Activated CD4-positive, alpha-beta T cell treated with anti-CD3 and anti-CD28 coated beads for 36 hours (primary cell): ENCODE results near the gene ZC3H12C. TPM values are rescaled to one million over a fixed set of nuclear protein-coding genes. Genes with fewer than 3 reads are reported as not detected.

Experiments
- ATAC-seq: fragments of 200-7000 bp; cut with Tn5 transposase; one replicate; pipeline ENCODE4 v1.10.0; 2021; ENCODE audit warnings: mild to moderate bottlenecking, moderate library complexity
- CTCF ChIA-PET: fragments of 350-600 bp; sonication (Branson Sonifier 250); formaldehyde crosslinking; loops from one replicate; lab custom pipeline; 2021; ENCODE audit warnings: antibody characterized with exemption; lab: Charles Lee
- POLR2A ChIA-PET: fragments of 350-600 bp; sonication (Branson Sonifier 250); formaldehyde crosslinking; loops from one replicate; lab custom pipeline; 2021; ENCODE audit warnings: antibody characterized with exemption, inconsistent platforms; lab: Charles Lee
- DNase-seq: peaks from one replicate; pipeline ENCODE4 v3.0.0-alpha.2; 2020
- H3K27ac Mint-ChIP-seq: one replicate; pipeline ENCODE4 v1.8.0; 2021; ENCODE audit warnings: mixed read lengths
- H3K27me3 Mint-ChIP-seq: one replicate; pipeline ENCODE4 v1.8.0; 2021; ENCODE audit warnings: mixed read lengths
- H3K36me3 Mint-ChIP-seq: one replicate; pipeline ENCODE4 v1.8.0; 2021; ENCODE audit warnings: low read depth, mixed read lengths
- H3K4me1 Mint-ChIP-seq: one replicate; pipeline ENCODE4 v1.8.0; 2021; ENCODE audit warnings: mixed read lengths
- H3K4me3 Mint-ChIP-seq: one replicate; pipeline ENCODE4 v1.8.0; 2021; ENCODE audit warnings: mild to moderate bottlenecking, moderate library complexity, mixed read lengths
- H3K9me3 Mint-ChIP-seq: one replicate; pipeline ENCODE4 v1.8.0; 2021; ENCODE audit warnings: low read depth, mixed read lengths
- intact Hi-C, 2 experiments: fragments of 100-400 bp; cut with DNase I in 1 of 2; cut with micrococcal nuclease in 1 of 2; formaldehyde crosslinking; loops; one replicate each; pipeline versions ENCODE4 v1.14.2 to v1.15.1; 2022 to 2024; cut with DNase I, micrococcal nuclease
- total RNA-seq, 2 experiments: library from RNA; stranded (reverse); gene quantifications; one replicate each; pipeline ENCODE4 v1.2.3, GENCODE V29; 2021

ZC3H12C gene
- total RNA-seq, 2 experiments from 2014 or later = 1.6 TPM

DNA sequence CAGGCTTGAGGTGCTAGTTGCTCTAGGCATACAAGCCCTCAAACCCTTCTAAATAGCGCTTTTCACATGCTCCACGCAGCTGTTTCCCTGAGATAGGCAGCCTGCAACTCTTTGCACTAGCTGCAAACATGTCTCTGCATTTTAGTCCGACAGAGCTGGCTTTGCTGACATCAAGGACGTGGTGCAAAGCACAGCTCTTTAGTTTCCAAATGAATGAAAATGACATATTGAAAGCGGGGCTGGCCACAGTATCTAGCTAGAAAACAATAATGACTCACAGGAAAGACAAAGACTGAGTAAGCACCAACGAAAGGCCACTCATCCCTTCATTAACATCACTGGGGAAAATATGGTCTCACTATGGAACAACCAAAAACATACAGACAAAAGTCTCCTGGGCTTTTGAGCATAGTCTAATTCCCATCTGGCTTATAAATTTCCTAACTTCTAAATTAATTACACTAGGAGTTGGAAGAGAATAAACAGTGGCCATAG, 15.3 kb upstream of the ZC3H12C start:
- ATAC-seq = peak; percentile 93
- intact Hi-C loops = loop anchor here in 1 of 2 experiments (1.0 to 5.0 kb wide), 2 partner anchors 12 to 91 kb away; no protein-coding TSS in a partner anchor
- H3K27me3 Mint-ChIP-seq = peaks cover 13% of the 10 kb centered on the region
- H3K9me3 Mint-ChIP-seq = peaks cover 2% of the 10 kb centered on the region
- H3K4me3 Mint-ChIP-seq = no peak overlapping the region
- peak overlapping the region; percentile 61 for H3K27ac Mint-ChIP-seq
- H3K4me1 Mint-ChIP-seq = peaks cover 17% of the 10 kb centered on the region
- no peaks in the 10 kb centered on the region for H3K36me3 Mint-ChIP-seq
- peak; percentile 67 for DNase-seq
- ChIA-PET CTCF (interaction anchor here (1.3 kb wide), 1 partner anchor 96 kb away, joined by 3 read pairs; no protein-coding TSS in a partner anchor), POLR2A (interaction anchor here (0.7 kb wide), 1 partner anchor 13 kb away, joined by 3 read pairs; no protein-coding TSS in a partner anchor)

DNA sequence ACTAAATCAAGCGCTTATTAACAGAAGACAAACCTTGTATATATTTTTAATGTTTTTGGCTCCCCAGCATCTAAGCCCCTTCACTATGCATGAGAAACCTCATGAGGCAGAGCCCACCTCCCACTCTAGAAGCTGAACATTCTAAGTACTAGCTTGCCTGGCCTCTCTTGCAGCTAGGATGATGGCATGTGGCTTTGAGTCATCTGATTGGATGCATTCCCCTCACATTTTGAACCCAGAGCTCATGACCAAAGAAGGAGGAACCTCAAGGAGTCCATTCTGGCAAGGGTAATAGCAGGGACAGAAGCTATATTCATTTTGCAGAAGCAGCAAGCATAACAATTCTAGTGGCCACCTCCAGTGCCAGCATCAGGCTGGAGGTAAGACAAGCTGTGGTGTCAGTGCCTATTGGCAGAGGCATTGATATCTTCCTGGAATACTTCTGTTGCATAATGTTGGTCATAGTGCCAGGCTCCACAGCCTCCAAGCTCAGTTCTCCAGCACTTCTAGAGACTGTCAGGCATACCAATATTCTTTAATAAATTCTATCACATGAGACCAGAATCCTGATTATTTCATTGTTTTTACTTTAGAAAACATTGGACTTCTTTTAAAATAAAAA, 14.2 kb upstream of the ZC3H12C start:
- peaks cover 17% of the 10 kb centered on the region for H3K4me1 Mint-ChIP-seq
- H3K9me3 Mint-ChIP-seq = peaks cover 2% of the 10 kb centered on the region
- DNase-seq (no peak), ATAC-seq (no peak)
- no peak overlapping the region for H3K4me3 Mint-ChIP-seq
- H3K27me3 Mint-ChIP-seq = peaks cover 10% of the 10 kb centered on the region
- H3K36me3 Mint-ChIP-seq = no peaks in the 10 kb centered on the region
- no peak overlapping the region for H3K27ac Mint-ChIP-seq
- ChIA-PET CTCF (no interaction called here), POLR2A (no interaction called here)
- intact Hi-C loops = loop anchor here in 1 of 2 experiments (1.0 to 5.0 kb wide), 2 partner anchors 11 to 92 kb away; no protein-coding TSS in a partner anchor

DNA sequence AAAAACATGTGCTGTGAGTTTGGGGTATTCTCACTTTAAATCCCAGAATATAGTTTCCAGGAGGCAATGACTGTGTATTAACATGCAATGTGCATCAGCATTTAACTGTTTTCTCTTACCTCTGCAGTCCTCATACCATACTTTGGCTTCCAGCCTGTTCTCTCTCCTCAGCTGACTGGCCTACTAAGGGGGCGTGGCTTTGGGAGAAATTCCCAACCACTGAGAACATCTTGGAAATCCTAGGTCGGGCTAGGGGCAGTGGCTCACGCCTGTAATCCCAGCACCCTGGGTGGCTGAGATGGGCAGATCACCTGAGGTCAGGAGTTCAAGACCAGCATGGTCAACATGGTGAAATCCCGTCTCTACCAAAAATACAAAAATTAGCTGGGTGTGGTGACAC, 13.5 kb upstream of the ZC3H12C start:
- no peak for DNase-seq
- CTCF ChIA-PET = no interaction called here
- ATAC-seq = no peak
- H3K27ac Mint-ChIP-seq = no peak overlapping the region
- H3K4me1 Mint-ChIP-seq = peaks cover 17% of the 10 kb centered on the region
- H3K27me3 Mint-ChIP-seq = peaks cover 14% of the 10 kb centered on the region
- H3K4me3 Mint-ChIP-seq = no peak overlapping the region
- POLR2A ChIA-PET = no interaction called here
- peaks cover 2% of the 10 kb centered on the region for H3K9me3 Mint-ChIP-seq
- intact Hi-C loops = loop anchor here in 1 of 2 experiments (5.0 kb wide), 1 partner anchor 92 kb away; no protein-coding TSS in a partner anchor
- no peaks in the 10 kb centered on the region for H3K36me3 Mint-ChIP-seq

DNA sequence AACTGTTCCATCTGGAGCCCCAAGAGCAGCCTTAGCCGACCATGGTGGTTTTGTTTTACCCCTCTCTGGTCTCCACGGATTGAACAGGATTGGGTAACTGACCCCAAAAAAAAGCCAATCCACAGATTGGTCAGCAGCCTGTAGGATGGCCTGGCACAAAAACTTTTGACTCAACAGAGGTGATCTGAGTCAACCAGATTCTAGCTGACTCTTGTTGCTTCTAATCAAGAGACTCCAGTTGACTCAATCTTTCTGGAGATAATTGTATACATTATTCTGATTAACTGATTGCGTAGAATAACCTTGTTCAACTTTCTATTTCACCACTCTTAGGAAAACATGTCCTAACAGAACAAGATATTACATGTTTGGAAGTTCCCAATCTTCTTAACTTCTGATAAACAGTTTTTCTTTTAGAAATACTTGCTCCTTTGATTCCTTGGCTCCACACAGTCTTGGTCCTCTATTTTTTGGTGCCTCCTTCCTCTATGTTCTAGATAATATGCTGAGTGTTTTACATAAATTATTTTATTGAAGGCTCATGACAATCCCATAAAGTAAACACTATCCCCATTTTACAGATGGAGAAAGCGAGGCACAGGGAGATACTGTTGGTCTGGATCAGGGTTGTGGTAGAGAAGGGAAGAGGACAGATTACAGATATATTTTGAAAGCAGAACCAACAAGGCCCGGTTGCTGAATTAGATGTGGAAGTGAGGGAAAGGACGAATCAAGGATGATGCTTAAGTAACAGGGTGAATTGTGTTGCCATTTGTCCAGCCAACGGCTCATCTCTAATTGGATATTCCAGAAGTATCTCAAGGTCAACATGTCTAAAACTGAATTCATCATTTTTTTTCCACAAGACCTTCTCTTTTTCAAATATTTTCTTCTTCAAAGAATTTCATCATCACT, 11.5 kb upstream of the ZC3H12C start:
- intact Hi-C loops = no loop called here
- DNase-seq = no peak
- H3K4me3 Mint-ChIP-seq = no peak overlapping the region
- ATAC-seq = peak; percentile 16
- no peak overlapping the region for H3K27ac Mint-ChIP-seq
- ChIA-PET CTCF (no interaction called here), POLR2A (no interaction called here)
- H3K4me1 Mint-ChIP-seq = peaks cover 11% of the 10 kb centered on the region
- H3K36me3 Mint-ChIP-seq = no peaks in the 10 kb centered on the region
- peaks cover 14% of the 10 kb centered on the region for H3K27me3 Mint-ChIP-seq
- H3K9me3 Mint-ChIP-seq = peaks cover 2% of the 10 kb centered on the region

DNA sequence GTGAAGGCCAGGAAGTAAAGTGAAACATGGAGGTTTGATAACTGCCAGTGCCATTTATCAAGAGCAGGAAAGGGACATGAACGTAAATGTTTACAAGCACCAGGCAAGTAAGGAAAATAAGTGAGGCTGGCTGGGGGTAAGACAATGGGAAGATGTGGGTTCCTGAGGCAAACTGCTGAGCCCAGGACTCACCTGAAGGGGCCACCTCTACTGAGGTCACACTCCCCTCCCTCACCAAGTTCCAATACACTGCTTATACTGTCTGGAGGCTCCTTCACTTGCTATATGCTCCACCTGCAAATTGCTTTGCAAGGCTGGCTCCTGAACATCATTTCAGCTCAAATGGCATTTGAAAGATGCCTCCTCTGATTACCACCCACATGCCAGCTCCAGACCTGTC, 10.3 kb upstream of the ZC3H12C start:
- POLR2A ChIA-PET = interaction anchor here (0.5 kb wide), 1 partner anchor 352 kb away, joined by 4 read pairs; no protein-coding TSS in a partner anchor

DNA sequence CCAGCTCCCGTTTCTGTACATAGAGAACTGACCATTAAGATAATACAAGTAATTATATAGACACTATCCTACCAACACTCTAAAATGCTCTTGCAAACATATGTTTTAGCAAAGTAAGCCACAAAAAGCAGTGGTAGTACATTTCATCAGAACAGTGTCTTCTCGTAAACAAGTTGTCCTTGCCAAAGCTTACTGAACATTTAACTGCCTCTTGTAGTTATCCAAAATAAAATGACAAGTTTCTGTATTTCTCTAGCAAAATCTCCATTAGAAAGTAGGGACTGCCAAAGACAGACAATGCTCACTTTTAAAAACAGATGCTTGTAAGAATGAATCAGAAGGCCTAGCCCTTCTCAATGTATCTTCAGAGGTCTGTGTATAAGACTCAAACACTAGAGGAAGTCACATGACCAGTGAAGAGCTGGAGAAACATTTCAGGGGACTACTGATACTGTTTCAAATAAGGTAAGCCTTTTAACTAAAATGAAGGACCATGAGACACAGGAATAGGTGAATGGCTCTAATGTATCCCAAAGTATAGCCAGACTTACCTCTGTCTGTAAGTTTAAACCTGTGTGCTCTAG, 7.8 kb upstream of the ZC3H12C start:
- peaks cover 24% of the 10 kb centered on the region for H3K27me3 Mint-ChIP-seq
- no peaks in the 10 kb centered on the region for H3K36me3 Mint-ChIP-seq
- no peaks in the 10 kb centered on the region for H3K4me1 Mint-ChIP-seq
- ChIA-PET CTCF (no interaction called here), POLR2A (no interaction called here)
- ATAC-seq = no peak
- no peak overlapping the region for H3K27ac Mint-ChIP-seq
- DNase-seq = no peak
- no peak overlapping the region for H3K4me3 Mint-ChIP-seq
- intact Hi-C loops = no loop called here
- no peaks in the 10 kb centered on the region for H3K9me3 Mint-ChIP-seq

More for the DNA sequence above, 10.3 kb upstream of the ZC3H12C start:
- ATAC-seq (no peak), DNase-seq (no peak)
- intact Hi-C loops = no loop called here
- H3K4me1 Mint-ChIP-seq = peaks cover 4% of the 10 kb centered on the region
- H3K36me3 Mint-ChIP-seq = no peaks in the 10 kb centered on the region
- H3K27me3 Mint-ChIP-seq = peaks cover 16% of the 10 kb centered on the region
- H3K27ac Mint-ChIP-seq = no peak overlapping the region
- no peak overlapping the region for H3K4me3 Mint-ChIP-seq
- CTCF ChIA-PET = interaction anchor here (1.1 kb wide), 1 partner anchor 120 kb away, joined by 3 read pairs; no protein-coding TSS in a partner anchor
- H3K9me3 Mint-ChIP-seq = peaks cover 2% of the 10 kb centered on the region

DNA sequence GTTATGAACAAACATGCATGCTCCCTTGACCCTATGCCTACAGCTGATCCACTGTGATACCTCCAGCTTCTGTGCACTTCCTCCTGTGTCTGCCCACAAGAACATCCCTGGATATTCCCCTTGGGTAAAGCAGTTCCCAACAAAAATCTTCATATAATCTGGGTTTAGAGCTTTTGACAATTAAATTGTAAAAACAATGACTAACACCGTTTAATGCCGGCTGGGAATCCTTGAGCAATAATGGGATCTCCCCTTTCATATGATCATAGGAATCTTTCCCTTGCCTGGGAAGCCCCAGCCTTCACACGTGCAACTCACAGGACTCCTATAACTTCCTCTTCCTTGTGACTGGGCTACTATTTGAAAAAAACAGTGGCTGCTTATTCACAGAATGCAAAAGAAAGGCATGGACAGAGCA, 6.3 kb upstream of the ZC3H12C start:
- intact Hi-C loops = no loop called here
- Mint-ChIP-seq H3K27me3 (peaks cover 28% of the 10 kb centered on the region), H3K4me3 (no peak overlapping the region), H3K4me1 (no peaks in the 10 kb centered on the region), H3K27ac (no peak overlapping the region), H3K9me3 (no peaks in the 10 kb centered on the region), H3K36me3 (no peaks in the 10 kb centered on the region)
- no peak for ATAC-seq
- no peak for DNase-seq
- CTCF ChIA-PET = interaction anchor here (0.6 to 0.8 kb wide), 3 partner anchors 15 to 1159 kb away, joined by 3 read pairs; partner anchors contain the start of gene POU2AF2
- POLR2A ChIA-PET = no interaction called here

DNA sequence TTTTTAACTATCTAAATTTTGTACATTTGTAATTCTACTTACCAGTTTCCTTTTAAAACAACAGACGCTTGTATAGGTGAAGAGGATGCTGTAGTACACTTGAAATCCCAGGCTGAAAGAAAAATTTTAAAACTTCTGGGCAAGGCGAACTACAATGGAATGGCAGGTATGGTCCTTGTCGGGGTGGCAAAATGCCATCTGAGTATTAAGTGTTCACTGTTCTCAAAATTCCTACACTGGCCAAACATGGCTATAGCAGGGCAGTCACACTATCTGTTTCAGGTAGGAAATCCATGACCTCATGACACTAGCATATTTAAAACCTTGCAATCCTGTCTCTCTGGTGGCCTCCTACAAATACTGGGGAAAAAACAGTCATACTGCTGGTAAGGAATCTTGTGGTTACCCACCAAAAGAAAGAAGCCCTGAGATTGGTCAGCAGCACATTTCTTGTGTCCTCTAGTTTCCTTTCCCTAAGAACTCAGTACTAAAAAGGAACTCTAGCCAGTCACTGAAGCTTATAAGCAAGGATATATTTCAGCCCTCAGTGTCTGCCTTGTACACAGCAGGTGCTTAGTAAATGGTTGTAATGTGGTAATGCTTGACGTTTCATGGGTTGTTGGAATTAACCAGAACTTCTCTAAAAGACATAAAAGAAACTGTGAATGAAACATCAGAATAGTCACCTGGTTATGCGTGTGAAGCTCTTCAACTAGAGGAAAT, 5.2 kb upstream of the ZC3H12C start:
- no peak overlapping the region for H3K4me3 Mint-ChIP-seq
- H3K36me3 Mint-ChIP-seq = no peaks in the 10 kb centered on the region
- H3K4me1 Mint-ChIP-seq = peaks cover 4% of the 10 kb centered on the region
- POLR2A ChIA-PET = no interaction called here
- CTCF ChIA-PET = no interaction called here
- H3K27me3 Mint-ChIP-seq = peaks cover 36% of the 10 kb centered on the region
- intact Hi-C loops = no loop called here
- H3K27ac Mint-ChIP-seq = no peak overlapping the region
- H3K9me3 Mint-ChIP-seq = no peaks in the 10 kb centered on the region
- ATAC-seq (no peak), DNase-seq (no peak)

DNA sequence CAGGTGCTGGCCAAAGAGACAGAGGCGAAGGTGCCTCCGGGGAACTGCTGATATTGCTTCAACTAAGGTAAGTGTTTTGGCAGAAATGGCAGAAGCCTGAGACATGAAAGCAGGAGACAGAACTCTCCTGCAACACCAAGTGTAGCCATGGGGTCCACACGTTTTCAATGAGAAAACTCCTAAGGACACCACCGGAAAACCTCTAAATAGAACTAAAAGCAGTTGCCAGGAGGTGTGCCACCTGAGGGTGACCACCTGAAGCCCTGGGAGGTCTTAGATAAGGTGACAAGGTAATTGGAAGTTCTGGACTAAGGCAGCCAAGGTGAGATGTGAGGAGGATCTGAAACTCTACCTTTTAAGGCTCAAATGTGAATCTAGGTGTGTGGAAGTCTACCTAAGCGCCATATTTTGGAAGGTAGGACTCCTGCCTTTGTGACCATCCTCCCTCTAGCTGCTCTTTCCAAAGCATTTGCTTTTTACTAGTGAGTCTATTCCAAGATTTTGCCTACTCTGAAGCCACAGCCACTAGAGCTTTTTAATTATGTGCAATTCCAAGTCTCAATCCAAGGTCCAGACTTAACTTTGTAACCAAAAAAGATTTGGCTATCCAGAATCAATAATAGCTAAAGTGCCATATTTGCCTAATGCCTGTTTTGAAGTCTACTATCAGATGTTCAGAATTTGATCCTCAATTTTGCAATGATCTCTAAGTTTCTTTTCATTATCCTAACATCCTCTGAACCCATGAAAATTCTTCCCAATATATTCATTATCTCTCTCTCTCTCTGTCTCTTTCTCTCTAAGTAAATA, 4.5 kb upstream of the ZC3H12C start:
- Mint-ChIP-seq H3K4me1 (peaks cover 6% of the 10 kb centered on the region), H3K9me3 (no peaks in the 10 kb centered on the region), H3K4me3 (no peak overlapping the region), H3K36me3 (no peaks in the 10 kb centered on the region), H3K27me3 (peaks cover 37% of the 10 kb centered on the region), H3K27ac (no peak overlapping the region)
- POLR2A ChIA-PET = no interaction called here
- intact Hi-C loops = no loop called here
- no peak for DNase-seq
- ATAC-seq = no peak
- CTCF ChIA-PET = interaction anchor here (0.6 kb wide), 1 partner anchor 51 kb away, joined by 3 read pairs; no protein-coding TSS in a partner anchor
